HepG2 (cell line): ENCODE results near the gene SPATA25.

Source experiments
- KMT2A ChIP-seq: sonication (generic); formaldehyde crosslinking; IDR thresholded peaks from 2 replicates; pipeline ENCODE4 v1.4.0; 2020; ENCODE audit warnings: missing genetic modification reagents
- SP1 ChIP-seq, 2 experiments: fragments of 450-650 bp in 1 of 2; sonication (generic) in 1 of 2; formaldehyde crosslinking in 1 of 2; IDR thresholded peaks; 2 replicates each; pipeline versions ENCODE4 v1.4.0 to v1.6.1; 2016 to 2020; ENCODE audit warnings: missing genetic modification reagents in 1 of 2
- UBTF ChIP-seq: sonication (generic); formaldehyde crosslinking; IDR thresholded peaks from 2 replicates; pipeline ENCODE4 v1.4.0; 2020; ENCODE audit warnings: mild to moderate bottlenecking, missing genetic modification reagents
- ZNF276 ChIP-seq: sonication (generic); formaldehyde crosslinking; IDR thresholded peaks from 2 replicates; pipeline ENCODE4 v1.4.0; 2020; ENCODE audit warnings: mild to moderate bottlenecking, low read depth, missing genetic modification reagents
- ZNF687 ChIP-seq: sonication (generic); formaldehyde crosslinking; IDR thresholded peaks from 2 replicates; pipeline ENCODE4 v1.5.1; 2020; ENCODE audit warnings: mild to moderate bottlenecking, missing genetic modification reagents, moderate library complexity

GRCh38 chr20:45853484-45853883 lies 33.9 kb downstream of the SPATA25 start:
- TF ChIP-seq UBTF (CRISPR knock-in tag) (no peak), ZNF687 (CRISPR knock-in tag) (no peak), ZNF276 (CRISPR knock-in tag) (no peak), SP1 (IDR thresholded peaks at IDR 0.05) (no peak), SP1 (CRISPR knock-in tag; IDR thresholded peaks at IDR 0.05) (no peak), KMT2A (CRISPR knock-in tag) (no peak)
